HEK293T (cell line): Measurements from ENCODE around the gene GRIP1.

ENCODE experiments used
- FOXA1 ChIP-seq: fragments of 450-650 bp; IDR thresholded peaks from 2 replicates; pipeline ENCODE4 v1.6.1; 2016; ENCODE audit warnings: mild to moderate bottlenecking
- FOXK2 ChIP-seq: fragments of 450-650 bp; IDR thresholded peaks from 2 replicates; pipeline ENCODE4 v1.6.1; 2016; ENCODE audit warnings: mild to moderate bottlenecking

- no peak for TF ChIP-seq FOXK2
- TF ChIP-seq FOXA1 = no peak
These were observed 162.7 kb downstream of the GRIP1 start for GRCh38 chr12:66516133-66516532.
